ENCODE data around the gene OPRL1. TPM values are rescaled to one million over a fixed set of nuclear protein-coding genes. Genes with fewer than 3 reads are reported as not detected.

Gene OPRL1
- polyA plus RNA-seq, 1 of the 3 experiments (the other 2 are of a cell fraction) = 1.8 TPM

DNA sequence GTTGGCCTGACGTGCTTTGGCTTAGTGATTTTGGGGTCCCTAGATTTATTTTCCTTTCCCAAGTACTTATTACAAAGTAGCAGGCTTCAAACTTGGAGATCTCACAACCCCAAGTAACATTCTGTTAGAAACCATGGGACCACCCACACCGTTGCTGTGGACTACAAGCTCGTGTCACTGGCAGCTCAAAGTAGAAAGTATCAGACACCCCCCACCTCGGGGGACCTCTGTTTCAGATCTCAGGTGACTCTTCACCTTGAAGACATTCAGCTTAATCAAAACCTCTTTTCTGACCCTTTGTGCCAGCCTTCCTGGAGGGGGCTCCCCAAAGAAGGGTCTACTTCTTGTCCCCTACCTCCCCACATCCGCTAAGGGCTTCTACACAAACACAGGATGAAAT, 68.7 kb downstream of the OPRL1 start:
- no peak overlapping the region for H3K4me2 ChIP-seq
- H3F3A ChIP-seq (replicated peaks; ENCODE audit: insufficient read depth) = no peaks in the 10 kb centered on the region
- H3K4me3 ChIP-seq (ENCODE audit: low read depth in 2 of 2, low read length in 1 of 2) = no peak overlapping the region
- H3K9me3 ChIP-seq = no peaks in the 10 kb centered on the region
- ChIA-PET POLR2A (no interaction called here), CTCF (interaction anchor here (1.6 kb wide), 1 partner anchor 27 kb away, joined by 4 read pairs; no protein-coding TSS in a partner anchor)
- H3K36me3 ChIP-seq (replicated peaks in 1 of 2; ENCODE audit: control insufficient read depth in 1 of 2, insufficient read depth in 2 of 2, low read length in 1 of 2) = no peaks in the 10 kb centered on the region
- DNase-seq = no peak
- no peak overlapping the region for H2AFZ ChIP-seq (ENCODE audit: low read depth)
- H3K27me3 ChIP-seq (ENCODE audit: insufficient read depth) = no peaks in the 10 kb centered on the region
- H3K79me2 ChIP-seq (ENCODE audit: insufficient read depth) = no peaks in the 10 kb centered on the region
- no peaks in the 10 kb centered on the region for H3K9me2 ChIP-seq
- H4K20me1 ChIP-seq (ENCODE audit: insufficient read depth) = no peaks in the 10 kb centered on the region
- H3K27ac ChIP-seq (ENCODE audit: low read depth in 2 of 2, low read length in 1 of 2) = no peak overlapping the region
- WGBS (ENCODE audit: low lambda C conversion rate) = 38% methylated on average over 5 of the region's 5 CpGs
- H3K4me1 ChIP-seq (ENCODE audit: control insufficient read depth in 1 of 2, insufficient read depth in 2 of 2, low read depth in 1 of 2, low read length in 1 of 2) = peaks cover 0 to 29% of the 10 kb centered on the region in 2 experiments; a peak in 1 of 4 replicates
- H3K9ac ChIP-seq = no peak overlapping the region
- TF ChIP-seq RCOR1 (IDR thresholded peaks at IDR 0.05; ENCODE audit: low read length) = no peak
- TF ChIP-seq, protein P1, sequence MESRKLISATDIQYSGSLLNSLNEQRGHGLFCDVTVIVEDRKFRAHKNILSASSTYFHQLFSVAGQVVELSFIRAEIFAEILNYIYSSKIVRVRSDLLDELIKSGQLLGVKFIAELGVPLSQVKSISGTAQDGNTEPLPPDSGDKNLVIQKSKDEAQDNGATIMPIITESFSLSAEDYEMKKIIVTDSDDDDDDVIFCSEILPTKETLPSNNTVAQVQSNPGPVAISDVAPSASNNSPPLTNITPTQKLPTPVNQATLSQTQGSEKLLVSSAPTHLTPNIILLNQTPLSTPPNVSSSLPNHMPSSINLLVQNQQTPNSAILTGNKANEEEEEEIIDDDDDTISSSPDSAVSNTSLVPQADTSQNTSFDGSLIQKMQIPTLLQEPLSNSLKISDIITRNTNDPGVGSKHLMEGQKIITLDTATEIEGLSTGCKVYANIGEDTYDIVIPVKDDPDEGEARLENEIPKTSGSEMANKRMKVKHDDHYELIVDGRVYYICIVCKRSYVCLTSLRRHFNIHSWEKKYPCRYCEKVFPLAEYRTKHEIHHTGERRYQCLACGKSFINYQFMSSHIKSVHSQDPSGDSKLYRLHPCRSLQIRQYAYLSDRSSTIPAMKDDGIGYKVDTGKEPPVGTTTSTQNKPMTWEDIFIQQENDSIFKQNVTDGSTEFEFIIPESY (IDR thresholded peaks at IDR 0.05; ENCODE audit: borderline replicate concordance, low read depth) = no peak
- TF ChIP-seq TEAD4 (IDR thresholded peaks at IDR 0.05; ENCODE audit: borderline replicate concordance, insufficient read depth) = no peak
- TF ChIP-seq MEF2A (IDR thresholded peaks at IDR 0.05; ENCODE audit: borderline replicate concordance, low read depth) = no peak
- TF ChIP-seq, protein P2, sequence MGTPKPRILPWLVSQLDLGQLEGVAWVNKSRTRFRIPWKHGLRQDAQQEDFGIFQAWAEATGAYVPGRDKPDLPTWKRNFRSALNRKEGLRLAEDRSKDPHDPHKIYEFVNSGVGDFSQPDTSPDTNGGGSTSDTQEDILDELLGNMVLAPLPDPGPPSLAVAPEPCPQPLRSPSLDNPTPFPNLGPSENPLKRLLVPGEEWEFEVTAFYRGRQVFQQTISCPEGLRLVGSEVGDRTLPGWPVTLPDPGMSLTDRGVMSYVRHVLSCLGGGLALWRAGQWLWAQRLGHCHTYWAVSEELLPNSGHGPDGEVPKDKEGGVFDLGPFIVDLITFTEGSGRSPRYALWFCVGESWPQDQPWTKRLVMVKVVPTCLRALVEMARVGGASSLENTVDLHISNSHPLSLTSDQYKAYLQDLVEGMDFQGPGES (IDR thresholded peaks at IDR 0.05; ENCODE audit: low read depth, low read length) = no peak
- no peak for TF ChIP-seq RFX5 (IDR thresholded peaks at IDR 0.05; ENCODE audit: low read length)
- TF ChIP-seq TAF1 (IDR thresholded peaks at IDR 0.05; ENCODE audit: borderline replicate concordance, low read depth, low read length) = no peak

DNA sequence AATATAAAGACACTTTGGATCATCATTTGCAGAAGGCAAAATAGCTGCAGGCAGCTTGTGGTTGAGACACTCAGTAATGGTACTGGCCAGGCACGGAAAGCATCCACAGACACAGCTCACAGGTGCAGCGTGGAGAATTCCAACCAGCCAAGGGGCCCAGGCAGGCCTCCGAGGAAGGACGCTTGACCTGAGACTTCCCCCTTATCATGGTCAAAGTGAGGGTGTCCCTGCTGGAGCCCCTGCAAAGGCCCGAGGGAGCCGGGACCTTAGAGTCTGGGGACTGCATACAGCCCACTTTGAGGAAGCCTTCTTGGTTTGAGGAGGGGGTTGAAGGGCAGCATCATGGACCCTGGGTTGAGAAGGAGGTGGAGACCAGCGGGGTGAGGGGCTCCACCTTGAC, 69.3 kb downstream of the OPRL1 start:
- Histone ChIP-seq H3K4me1 (ENCODE audit: control insufficient read depth in 1 of 2, insufficient read depth in 2 of 2, low read depth in 1 of 2, low read length in 1 of 2) (peaks cover 0 to 33% of the 10 kb centered on the region in 2 experiments; a peak in 1 of 4 replicates), H3K4me2 (no peak overlapping the region), H3K9me2 (no peaks in the 10 kb centered on the region), H3K27me3 (ENCODE audit: insufficient read depth) (no peaks in the 10 kb centered on the region), H3K36me3 (replicated peaks in 1 of 2; ENCODE audit: control insufficient read depth in 1 of 2, insufficient read depth in 2 of 2, low read length in 1 of 2) (no peaks in the 10 kb centered on the region), H3K9me3 (no peaks in the 10 kb centered on the region), H4K20me1 (ENCODE audit: insufficient read depth) (no peaks in the 10 kb centered on the region), H3F3A (replicated peaks; ENCODE audit: insufficient read depth) (no peaks in the 10 kb centered on the region), H3K4me3 (ENCODE audit: low read depth in 2 of 2, low read length in 1 of 2) (no peak overlapping the region), H3K9ac (no peak overlapping the region), H2AFZ (ENCODE audit: low read depth) (no peak overlapping the region), H3K79me2 (ENCODE audit: insufficient read depth) (no peaks in the 10 kb centered on the region), H3K27ac (ENCODE audit: low read depth in 2 of 2, low read length in 1 of 2) (no peak overlapping the region)
- DNase-seq = no peak
- CTCF ChIA-PET = interaction anchor here (1.6 kb wide), 1 partner anchor 28 kb away, joined by 4 read pairs; no protein-coding TSS in a partner anchor
- no peak for TF ChIP-seq GABPA (IDR thresholded peaks at IDR 0.05; ENCODE audit: low read depth)
- no peak for TF ChIP-seq SMC3 (IDR thresholded peaks at IDR 0.05; ENCODE audit: low read depth, low read length)
- TF ChIP-seq FOXM1 (IDR thresholded peaks at IDR 0.05; ENCODE audit: low read depth) = no peak
- no peak for TF ChIP-seq EZH2phosphoT487 (IDR thresholded peaks at IDR 0.05; ENCODE audit: borderline replicate concordance, low read depth)
- TF ChIP-seq POLR2AphosphoS5 (IDR thresholded peaks at IDR 0.05; ENCODE audit: low read depth, low read length) = no peak
- TF ChIP-seq, protein P1 (IDR thresholded peaks at IDR 0.05; ENCODE audit: borderline replicate concordance, low read depth) = no peak
- no peak for TF ChIP-seq NFIC (IDR thresholded peaks at IDR 0.05; ENCODE audit: borderline replicate concordance)
- POLR2A ChIA-PET = no interaction called here
- 43% methylated on average over 7 of the region's 7 CpGs for WGBS (ENCODE audit: low lambda C conversion rate)
